ENCODE data around the gene GPR61. TPM values are rescaled to one million over a fixed set of nuclear protein-coding genes. Genes with fewer than 3 reads are reported as not detected.

Gene GPR61
- total and polyA plus RNA-seq, 12 donors = 0.11 to 4.9 (median 0.63) TPM; not detected in 2

- Histone ChIP-seq H3K4me3 (peak within 1 kb of the TSS; percentile 26 to 85 (median 66)), H3K36me3 (replicated peaks in 1 of 2) (no peaks in the 10 kb centered on the region), H3K27ac (peak within 1 kb of the TSS; percentile 79 to 94 (median 90)), H3K9me3 (replicated peaks in 1 of 3) (no peaks in the 10 kb centered on the region), H3K4me1 (replicated peaks in 1 of 2) (peaks cover 11 to 45% of the 10 kb centered on the region in 2 donors), H3K27me3 (no peaks in the 10 kb centered on the region)
- peak; percentile 98 to 99 for TF ChIP-seq POLR2A (IDR thresholded peaks at IDR 0.05)
- TF ChIP-seq CTCF (IDR thresholded peaks at IDR 0.05) = no peak
- intact Hi-C loops (cut with DNase I) = loop anchor here (5.0 to 10.0 kb wide), 3 partner anchors 79 to 436 kb away; partner anchors contain the start of gene AHCYL1 (in 1 of the 2)
- peak; percentile 94 to 99 (median 97) for DNase-seq
- 0 to 1% (median 0%) methylated on average over 55 to 68 of the region's 68 CpGs for WGBS, 4 donors
Measured at GRCh38 chr1:109548321-109549267, 8.9 kb downstream of the GPR61 start, which contains the start of gene GNAI3. Gene GNAI3 (plus strand): TSS chr1:109548615. CDS start chr1:109548721, 106 bp downstream.

GRCh38 chr1:109556563-109556962, 16.9 kb downstream of the GPR61 start:
- Histone ChIP-seq H3K4me3 (no peak overlapping the region), H3K27ac (no peak overlapping the region), H3K36me3 (replicated peaks in 1 of 2) (no peaks in the 10 kb centered on the region), H3K9me3 (replicated peaks in 1 of 3) (no peaks in the 10 kb centered on the region), H3K27me3 (no peaks in the 10 kb centered on the region), H3K4me1 (replicated peaks in 1 of 2) (peaks cover 0 to 35% of the 10 kb centered on the region in 2 donors)
- DNase-seq = no peak
- intact Hi-C loops (cut with DNase I) = no loop called here
- TF ChIP-seq CTCF (IDR thresholded peaks at IDR 0.05) (no peak), POLR2A (IDR thresholded peaks at IDR 0.05) (no peak)
- 89 to 96% (median 93%) methylated on average over 2 of the region's 2 CpGs for WGBS, 4 donors

GRCh38 chr1:109557520-109557919, 17.8 kb downstream of the GPR61 start:
- Histone ChIP-seq H3K36me3 (replicated peaks in 1 of 2) (no peaks in the 10 kb centered on the region), H3K27me3 (no peaks in the 10 kb centered on the region), H3K9me3 (replicated peaks in 1 of 3) (no peaks in the 10 kb centered on the region), H3K4me3 (no peak overlapping the region), H3K27ac (no peak overlapping the region), H3K4me1 (replicated peaks in 1 of 2) (peaks cover 0 to 39% of the 10 kb centered on the region in 2 donors)
- no peak for DNase-seq
- 94 to 97% (median 97%) methylated on average over 4 to 5 of the region's 5 CpGs for WGBS, 4 donors
- TF ChIP-seq CTCF (IDR thresholded peaks at IDR 0.05) (no peak), POLR2A (IDR thresholded peaks at IDR 0.05) (no peak)
- intact Hi-C loops (cut with DNase I) = no loop called here

- intact Hi-C loops (cut with DNase I) = no loop called here
- no peak for DNase-seq
- Histone ChIP-seq H3K27ac (no peak overlapping the region), H3K9me3 (replicated peaks in 1 of 3) (no peaks in the 10 kb centered on the region), H3K4me3 (no peak overlapping the region), H3K4me1 (replicated peaks in 1 of 2) (peaks cover 9 to 57% of the 10 kb centered on the region in 2 donors), H3K27me3 (no peaks in the 10 kb centered on the region), H3K36me3 (replicated peaks in 1 of 2) (no peaks in the 10 kb centered on the region)
- TF ChIP-seq CTCF (IDR thresholded peaks at IDR 0.05) = no peak
- TF ChIP-seq POLR2A (IDR thresholded peaks at IDR 0.05) = no peak
Measured at GRCh38 chr1:109559995-109560394, 20.3 kb downstream of the GPR61 start.
